Adrenal gland (tissue), 12 donors: Measurements from ENCODE around the gene PKMYT1. TPM values are rescaled to one million over a fixed set of nuclear protein-coding genes. Genes with fewer than 3 reads are reported as not detected.

ENCODE experiments used
- DNase-seq, 7 donors: peaks; one replicate each; pipeline ENCODE4 v3.0.0-alpha.2; 2019 to 2020
- H3K27ac ChIP-seq, 5 donors: fragments of 200-600 bp; sonication (generic) in 4 of 5; 1 replicate in 3 of 5; 2 replicates in 2 of 5; pipeline versions ENCODE4 v1.5.1 to v1.8.0; 2016 to 2020; ENCODE audit warnings: mild to moderate bottlenecking in 1 of 5
- H3K27me3 ChIP-seq: fragments of 200-600 bp; 2 replicates; pipeline ENCODE4 v1.8.0; 2021
- H3K36me3 ChIP-seq, 2 donors: fragments of 200-600 bp; replicated peaks in 1 of 2; 1 replicate in 1 of 2; 2 replicates in 1 of 2; pipeline versions ENCODE4 v1.5.1 to v1.8.0; 2018 to 2022
- H3K4me1 ChIP-seq, 2 donors: fragments of 200-600 bp; replicated peaks in 1 of 2; 1 replicate in 1 of 2; 2 replicates in 1 of 2; pipeline versions ENCODE4 v1.5.1 to v1.8.0; 2018 to 2021
- H3K4me3 ChIP-seq, 4 donors: fragments of 200-600 bp; sonication (generic) in 3 of 4; one replicate each; pipeline ENCODE4 v1.5.1; 2016 to 2018
- H3K9me3 ChIP-seq, 3 donors: fragments of 200-600 bp; sonication (generic) in 1 of 3; replicated peaks in 1 of 3; 1 replicate in 2 of 3; 2 replicates in 1 of 3; pipeline versions ENCODE4 v1.5.1 to v1.8.0; 2016 to 2021
- POLR2A ChIP-seq, 2 donors: fragments of 450-650 bp; IDR thresholded peaks; one replicate each; pipeline ENCODE4 v1.6.1; 2017; ENCODE audit warnings: antibody characterized with exemption in 2 of 2, mild to moderate bottlenecking in 2 of 2, moderate library complexity in 1 of 2
- WGBS, 4 donors: extraction: QIAGEN DNeasy Blood & Tissue Kit in 2 of 4; methylation state at CpG; one replicate each; pipeline versions ENCODE4 v1.1.5 to v1.1.7; 2013 to 2017; 5-methylcytosine and 5-hydroxymethylcytosine counted together
- intact Hi-C, 2 donors: fragments of 100-400 bp; cut with DNase I; formaldehyde crosslinking; loops; one replicate each; pipeline versions ENCODE4 v1.14.1 to v1.15.0; 2022 to 2023
- polyA plus RNA-seq, 3 donors: library from polyadenylated mRNA; stranded (reverse); fragments of 200-250 nt in 2 of 3; fragments of 350-450 nt in 1 of 3; fragmentation: Illumina TruSeq in 1 of 3; extraction: RNeasy Lipid Tissue Mini Kit (QIAGEN cat#74804) in 1 of 3; gene quantifications; one replicate each; pipeline ENCODE4 v1.2.3, GENCODE V29; 2013 to 2014
- total RNA-seq, 9 donors: library from RNA; depleted of rRNA in 4 of 9; stranded (reverse); fragments of >200 nt in 4 of 9; fragments of 120-200 nt in 1 of 9; fragmentation: NEBNext Ultra II Directional in 1 of 9; extraction: Animal tissue kit (Norgen Biotek cat#: 25700) in 1 of 9; gene quantifications; one replicate each; pipeline versions ENCODE4 v1.1.0 to v1.2.4, GENCODE V29; 2013 to 2023
- TF ChIP-seq, protein P1 (sequence below), 6 experiments: fragments of 450-650 bp in 4 of 6; fragments of 200-600 bp in 2 of 6; sonication (generic) in 1 of 6; IDR thresholded peaks; 1 replicate in 5 of 6; 2 replicates in 1 of 6; pipeline versions ENCODE4 v1.5.1 to v1.8.0; 2016 to 2021; ENCODE audit warnings: antibody characterized with exemption in 6 of 6, mild to moderate bottlenecking in 2 of 6, moderate library complexity in 1 of 6
- donor health status: healthy with polysubstance abuse.
- donor health status: Bipolar disorder and iron deficiency.
- donor health status: DM: yes; HTN: yes; CAD: no.
- donor health status: DM: no; HTN: no; CAD: no.
- donor health status: DM: no; HTN: no; CAD: no.
- donor health status: DM: yes; HTN: yes; CAD: no.

Gene PKMYT1
- total and polyA plus RNA-seq, 12 donors: 0.46 to 7.0 (median 2.9) TPM

DNA sequence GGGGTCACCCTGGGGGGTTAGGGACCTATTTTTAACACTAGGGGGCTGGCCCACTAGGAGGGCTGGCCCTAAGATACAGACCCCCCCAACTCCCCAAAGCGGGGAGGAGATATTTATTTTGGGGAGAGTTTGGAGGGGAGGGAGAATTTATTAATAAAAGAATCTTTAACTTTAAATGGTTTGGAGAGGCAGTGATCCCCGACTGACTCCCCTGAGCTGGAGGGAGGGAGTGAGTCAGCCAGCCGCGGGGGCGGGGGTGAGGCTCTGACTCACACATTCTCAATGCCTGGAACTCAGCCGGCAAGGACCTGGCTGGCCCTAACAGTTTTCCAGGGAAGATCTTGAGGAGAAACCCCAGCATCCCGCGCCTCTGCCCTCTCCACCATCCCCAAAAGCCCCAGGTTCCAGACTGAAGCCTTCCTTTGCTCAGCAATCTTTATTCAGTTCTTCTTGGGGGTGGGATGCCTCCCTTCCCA lies 42.0 kb upstream of the PKMYT1 start:
- intact Hi-C loops: no loop called here
- Histone ChIP-seq H3K4me3 (peak overlapping the region in 1 of 4 donors; percentile 90), H3K36me3 (peaks cover 0 to 13% of the 10 kb centered on the region in 2 donors), H3K27ac (peak overlapping the region; percentile 88 to 99 (median 97)), H3K4me1 (peaks cover 29 to 53% of the 10 kb centered on the region in 2 donors), H3K9me3 (no peaks in the 10 kb centered on the region), H3K27me3 (peaks cover 10% of the 10 kb centered on the region)
- 0 to 22% (median 11%) methylated on average over 5 to 8 of the region's 8 CpGs for WGBS, 4 donors
- DNase-seq: peak; percentile 89 to 97 (median 95)
- peak in 1 of 2 donors; percentile 72 for TF ChIP-seq POLR2A (IDR thresholded peaks at IDR 0.05)
- TF ChIP-seq, protein P1, sequence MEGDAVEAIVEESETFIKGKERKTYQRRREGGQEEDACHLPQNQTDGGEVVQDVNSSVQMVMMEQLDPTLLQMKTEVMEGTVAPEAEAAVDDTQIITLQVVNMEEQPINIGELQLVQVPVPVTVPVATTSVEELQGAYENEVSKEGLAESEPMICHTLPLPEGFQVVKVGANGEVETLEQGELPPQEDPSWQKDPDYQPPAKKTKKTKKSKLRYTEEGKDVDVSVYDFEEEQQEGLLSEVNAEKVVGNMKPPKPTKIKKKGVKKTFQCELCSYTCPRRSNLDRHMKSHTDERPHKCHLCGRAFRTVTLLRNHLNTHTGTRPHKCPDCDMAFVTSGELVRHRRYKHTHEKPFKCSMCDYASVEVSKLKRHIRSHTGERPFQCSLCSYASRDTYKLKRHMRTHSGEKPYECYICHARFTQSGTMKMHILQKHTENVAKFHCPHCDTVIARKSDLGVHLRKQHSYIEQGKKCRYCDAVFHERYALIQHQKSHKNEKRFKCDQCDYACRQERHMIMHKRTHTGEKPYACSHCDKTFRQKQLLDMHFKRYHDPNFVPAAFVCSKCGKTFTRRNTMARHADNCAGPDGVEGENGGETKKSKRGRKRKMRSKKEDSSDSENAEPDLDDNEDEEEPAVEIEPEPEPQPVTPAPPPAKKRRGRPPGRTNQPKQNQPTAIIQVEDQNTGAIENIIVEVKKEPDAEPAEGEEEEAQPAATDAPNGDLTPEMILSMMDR (IDR thresholded peaks at IDR 0.05): no peak

DNA sequence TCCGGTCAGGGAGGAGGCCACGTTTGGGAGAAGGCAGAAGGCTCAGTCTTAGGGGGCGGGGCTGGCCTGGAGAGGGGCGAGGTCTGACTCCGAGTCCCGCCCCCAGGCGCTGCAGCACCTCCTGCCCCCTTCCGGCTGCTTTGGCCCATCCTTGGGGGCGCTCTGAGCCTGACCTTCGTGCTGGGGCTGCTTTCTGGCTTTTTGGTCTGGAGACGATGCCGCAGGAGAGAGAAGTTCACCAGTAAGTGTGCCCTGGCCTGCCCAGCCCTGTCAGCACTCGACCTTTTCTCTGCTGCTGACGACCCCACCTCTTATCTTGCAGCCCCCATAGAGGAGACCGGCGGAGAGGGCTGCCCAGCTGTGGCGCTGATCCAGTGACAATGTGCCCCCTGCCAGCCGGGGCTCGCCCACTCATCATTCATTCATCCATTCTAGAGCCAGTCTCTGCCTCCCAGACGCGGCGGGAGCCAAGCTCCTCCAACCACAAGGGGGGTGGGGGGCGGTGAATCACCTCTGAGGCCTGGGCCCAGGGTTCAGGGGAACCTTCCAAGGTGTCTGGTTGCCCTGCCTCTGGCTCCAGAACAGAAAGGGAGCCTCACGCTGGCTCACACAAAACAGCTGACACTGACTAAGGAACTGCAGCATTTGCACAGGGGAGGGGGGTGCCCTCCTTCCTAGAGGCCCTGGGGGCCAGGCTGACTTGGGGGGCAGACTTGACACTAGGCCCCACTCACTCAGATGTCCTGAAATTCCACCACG lies 41.4 kb upstream of the PKMYT1 start:
- intact Hi-C loops: no loop called here

DNA sequence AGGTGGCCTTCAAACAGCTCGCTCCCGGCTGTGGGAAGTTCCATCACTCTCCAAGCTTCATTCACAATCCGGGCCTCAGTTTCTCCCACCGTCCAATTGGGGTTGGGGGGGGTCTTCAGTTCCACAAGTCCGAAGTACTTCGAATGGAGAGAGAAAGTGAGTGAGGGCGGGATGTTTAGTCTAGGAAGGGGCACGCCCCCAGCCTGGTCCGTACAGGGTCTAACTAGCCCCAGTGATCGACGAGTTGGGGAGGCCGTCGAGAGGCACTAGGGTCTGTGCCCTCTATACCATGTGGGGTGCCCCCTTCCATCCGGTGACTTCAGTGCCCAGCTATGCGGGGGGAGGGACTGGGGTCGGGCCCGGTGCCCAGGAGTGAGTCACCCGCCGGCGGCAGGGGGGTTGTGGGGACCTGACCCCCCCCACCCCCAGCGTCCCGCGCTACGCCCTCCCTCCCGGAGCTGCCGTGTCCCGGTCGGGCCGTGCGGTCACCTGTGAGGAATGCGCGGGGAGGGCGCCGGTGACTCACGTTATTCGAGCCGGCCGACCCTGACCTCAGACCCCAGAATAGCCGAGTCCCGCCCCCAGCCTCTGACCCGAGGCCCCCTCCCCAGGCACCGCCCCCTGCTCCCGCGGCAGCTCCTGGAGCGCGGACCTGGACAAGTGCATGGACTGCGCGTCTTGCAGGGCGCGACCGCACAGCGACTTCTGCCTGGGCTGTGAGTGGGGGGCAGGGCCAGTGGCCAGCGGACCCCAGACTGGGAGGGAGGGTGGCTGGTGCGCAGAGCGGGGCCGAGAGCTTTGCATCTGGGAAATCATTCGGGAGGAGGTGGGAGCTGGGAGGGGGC lies 40.6 kb upstream of the PKMYT1 start:
- Histone ChIP-seq H3K27me3 (peaks cover 10% of the 10 kb centered on the region), H3K4me1 (peaks cover 29 to 53% of the 10 kb centered on the region in 2 donors), H3K36me3 (no peaks in the 10 kb centered on the region), H3K4me3 (peak overlapping the region; percentile 38 to 90 (median 68)), H3K27ac (peak overlapping the region; percentile 88 to 99 (median 97)), H3K9me3 (no peaks in the 10 kb centered on the region)
- no peak for TF ChIP-seq POLR2A (IDR thresholded peaks at IDR 0.05)
- TF ChIP-seq, protein P1 (IDR thresholded peaks at IDR 0.05): no peak
- intact Hi-C loops: no loop called here
- peak; percentile 90 to 95 (median 91) for DNase-seq
- WGBS, 4 donors: 0 to 4% (median 1%) methylated on average over 8 to 57 of the region's 57 CpGs

More for the DNA sequence above, 41.4 kb upstream of the PKMYT1 start:
- Histone ChIP-seq H3K4me3 (peak overlapping the region in 2 of 4 donors; percentile 83 to 90), H3K27ac (peak overlapping the region; percentile 88 to 99 (median 97)), H3K36me3 (peaks cover 0 to 7% of the 10 kb centered on the region in 2 donors), H3K4me1 (peaks cover 29 to 53% of the 10 kb centered on the region in 2 donors), H3K9me3 (no peaks in the 10 kb centered on the region), H3K27me3 (peaks cover 10% of the 10 kb centered on the region)
- WGBS, 4 donors: 2 to 11% (median 8%) methylated on average over 7 to 25 of the region's 25 CpGs
- DNase-seq: peak; percentile 83 to 94 (median 91)
- no peak for TF ChIP-seq POLR2A (IDR thresholded peaks at IDR 0.05)
- TF ChIP-seq, protein P1 (IDR thresholded peaks at IDR 0.05): peak in 4 of 6 experiments; percentile 12 to 20 (median 16)

DNA sequence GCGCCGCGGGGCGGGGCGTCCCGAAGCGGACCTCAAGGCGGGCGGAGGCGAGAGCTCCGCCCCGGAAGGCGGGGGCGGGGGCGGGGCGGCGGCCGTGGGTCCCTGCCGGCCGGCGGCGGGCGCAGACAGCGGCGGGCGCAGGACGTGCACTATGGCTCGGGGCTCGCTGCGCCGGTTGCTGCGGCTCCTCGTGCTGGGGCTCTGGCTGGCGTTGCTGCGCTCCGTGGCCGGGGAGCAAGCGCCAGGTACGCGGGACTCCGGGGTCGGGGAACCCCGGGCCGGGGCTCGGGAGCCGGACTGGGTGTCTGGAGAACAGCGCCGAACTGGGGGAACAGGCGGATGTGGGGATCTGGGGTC lies 40.0 kb upstream of the PKMYT1 start, which contains the start of gene TNFRSF12A:
TNFRSF12A (plus strand) TSS at position 122 of the 357 bp plus-strand sequence; CDS start at position 152, 30 bp downstream.
- peak within 1 kb of the TSS; percentile 38 to 90 (median 68) for H3K4me3 ChIP-seq
- H3K4me1 ChIP-seq: peaks cover 29 to 53% of the 10 kb centered on the region in 2 donors
- no peaks in the 10 kb centered on the region for H3K36me3 ChIP-seq
- 0 to 1% (median 0%) methylated on average over 6 to 49 of the region's 49 CpGs for WGBS, 4 donors
- intact Hi-C loops: no loop called here
- H3K9me3 ChIP-seq: no peaks in the 10 kb centered on the region
- H3K27ac ChIP-seq: peak within 1 kb of the TSS; percentile 88 to 99 (median 97)
- peak; percentile 83 to 94 for TF ChIP-seq POLR2A (IDR thresholded peaks at IDR 0.05)
- TF ChIP-seq, protein P1 (IDR thresholded peaks at IDR 0.05): peak in 3 of 6 experiments; percentile 8 to 12 (median 9)
- peak; percentile 64 to 83 (median 78) for DNase-seq
- H3K27me3 ChIP-seq: peaks cover 10% of the 10 kb centered on the region
